Left lobe of liver (tissue), 2 donors: ENCODE results near the gene DYNC1H1. TPM values are rescaled to one million over a fixed set of nuclear protein-coding genes. Genes with fewer than 3 reads are reported as not detected.

Source experiments
- ATAC-seq: fragments of 200-7000 bp; cut with Tn5 transposase; one replicate; pipeline ENCODE4 v1.9.1; 2020; ENCODE audit warnings: mild to moderate bottlenecking, moderate library complexity
- DNase-seq: peaks from one replicate; pipeline ENCODE4 v3.0.0-alpha.2; 2020; ENCODE audit warnings: low spot score
- total RNA-seq: library from RNA; stranded (reverse); gene quantifications from one replicate; pipeline ENCODE4 v1.2.1, GENCODE V29; 2021
- donor health status: DM: no; HTN: no; CAD: no; lungs with moderate emphysema.
- donor health status: DM: no; HTN: yes; CAD: no.

DYNC1H1 gene
- total RNA-seq, 1 donor from 2014 or later, result 118 TPM

- ATAC-seq (no peak), DNase-seq (no peak)
Observed at GRCh38 chr14:101939646-101940170, 24.7 kb upstream of the DYNC1H1 start.

GRCh38 chr14:101944451-101944850, 19.9 kb upstream of the DYNC1H1 start:
- ATAC-seq, result no peak

GRCh38 chr14:101945171-101945570, 19.2 kb upstream of the DYNC1H1 start:
- ATAC-seq (no peak), DNase-seq (no peak)

More at GRCh38 chr14:101944451-101944850, 19.9 kb upstream of the DYNC1H1 start:
- DNase-seq, result no peak

GRCh38 chr14:101947577-101947903, 16.8 kb upstream of the DYNC1H1 start:
- peak; percentile 8 for ATAC-seq
- no peak for DNase-seq

- peak; percentile 94 for ATAC-seq
- DNase-seq, result peak; percentile 100
Observed at GRCh38 chr14:101947904-101948665, 16.3 kb upstream of the DYNC1H1 start.

GRCh38 chr14:101948666-101949216, 15.6 kb upstream of the DYNC1H1 start:
- ATAC-seq (no peak), DNase-seq (no peak)

- DNase-seq, result no peak
Observed at GRCh38 chr14:101950100-101950499, 14.3 kb upstream of the DYNC1H1 start.

GRCh38 chr14:101950516-101951215, 13.7 kb upstream of the DYNC1H1 start:
- DNase-seq (no peak), ATAC-seq (no peak)

More at GRCh38 chr14:101950100-101950499, 14.3 kb upstream of the DYNC1H1 start:
- ATAC-seq, result no peak

GRCh38 chr14:101953151-101953550, 11.2 kb upstream of the DYNC1H1 start:
- ATAC-seq, result no peak
- DNase-seq, result no peak

- ATAC-seq (no peak), DNase-seq (no peak)
Observed at GRCh38 chr14:101954501-101954900, 9.9 kb upstream of the DYNC1H1 start.

GRCh38 chr14:101955695-101956161, 8.6 kb upstream of the DYNC1H1 start:
- DNase-seq, result no peak
- no peak for ATAC-seq

GRCh38 chr14:101956179-101956885, 8.0 kb upstream of the DYNC1H1 start:
- ATAC-seq (no peak), DNase-seq (no peak)

- no peak for ATAC-seq
- no peak for DNase-seq
Observed at GRCh38 chr14:101957406-101958234, 6.8 kb upstream of the DYNC1H1 start.

- no peak for ATAC-seq
- DNase-seq, result no peak
Observed at GRCh38 chr14:101958418-101959180, 5.8 kb upstream of the DYNC1H1 start.

GRCh38 chr14:101959277-101959676, 5.1 kb upstream of the DYNC1H1 start:
- DNase-seq (no peak), ATAC-seq (no peak)

GRCh38 chr14:101960225-101960624, 4.1 kb upstream of the DYNC1H1 start:
- no peak for ATAC-seq
- no peak for DNase-seq

- ATAC-seq (peak; percentile 58), DNase-seq (peak; percentile 71)
Observed at GRCh38 chr14:101961011-101961721, 3.2 kb upstream of the DYNC1H1 start.

GRCh38 chr14:101961746-101962502, 2.4 kb upstream of the DYNC1H1 start:
- ATAC-seq (no peak), DNase-seq (no peak)
